ENCODE results near the gene HIP1.

The HIP1 gene

DNA sequence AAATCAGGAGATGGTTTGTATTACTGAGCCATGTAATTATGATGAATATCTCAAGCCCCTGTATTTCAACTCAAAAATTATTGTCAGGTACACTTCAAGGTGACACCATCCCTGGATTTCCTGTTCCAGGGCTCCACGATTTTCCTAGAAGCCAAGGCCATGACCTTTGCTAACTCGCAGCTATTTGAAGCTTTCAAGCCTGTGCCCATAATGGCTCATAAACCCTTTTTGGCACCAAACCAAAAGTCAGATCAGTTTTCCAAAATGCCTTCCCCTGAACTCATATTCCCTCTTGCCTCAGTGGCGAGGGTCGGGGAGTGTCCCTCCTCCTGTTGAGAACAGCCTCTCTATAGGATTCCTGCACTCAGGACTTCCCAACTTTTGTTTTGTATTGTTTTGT is 70.8 kb downstream of the HIP1 start:
- DNase-seq = no peak

DNA sequence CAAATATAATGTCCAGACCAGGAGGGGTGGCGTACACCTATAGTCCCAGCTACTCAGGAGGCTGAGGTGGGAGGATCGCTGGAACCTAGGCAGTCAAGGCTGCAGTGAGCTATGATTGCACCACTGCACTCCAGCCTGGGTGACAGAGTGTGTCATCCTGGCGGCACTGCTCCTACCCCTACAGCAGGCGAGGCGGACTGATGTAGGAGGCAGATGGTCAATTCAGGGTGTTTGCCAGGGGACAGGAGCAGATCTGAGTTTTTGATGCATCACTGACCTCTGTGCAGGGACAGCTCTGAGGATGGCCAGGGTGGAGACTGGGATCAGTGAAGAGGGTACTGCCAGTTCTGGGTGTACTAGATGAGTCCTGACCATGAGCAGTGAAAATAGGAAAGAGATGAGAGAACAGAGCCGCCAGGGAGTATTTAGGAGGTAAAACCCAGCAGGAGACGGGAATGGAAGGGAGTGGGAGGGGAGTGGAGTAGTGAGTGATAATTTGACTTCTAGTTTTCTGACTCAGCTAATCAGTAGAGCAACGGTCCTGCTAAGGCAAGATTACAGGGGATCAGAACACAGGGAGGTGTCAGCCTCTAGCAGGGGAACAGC is 75.3 kb downstream of the HIP1 start:
- no peak for DNase-seq

DNA sequence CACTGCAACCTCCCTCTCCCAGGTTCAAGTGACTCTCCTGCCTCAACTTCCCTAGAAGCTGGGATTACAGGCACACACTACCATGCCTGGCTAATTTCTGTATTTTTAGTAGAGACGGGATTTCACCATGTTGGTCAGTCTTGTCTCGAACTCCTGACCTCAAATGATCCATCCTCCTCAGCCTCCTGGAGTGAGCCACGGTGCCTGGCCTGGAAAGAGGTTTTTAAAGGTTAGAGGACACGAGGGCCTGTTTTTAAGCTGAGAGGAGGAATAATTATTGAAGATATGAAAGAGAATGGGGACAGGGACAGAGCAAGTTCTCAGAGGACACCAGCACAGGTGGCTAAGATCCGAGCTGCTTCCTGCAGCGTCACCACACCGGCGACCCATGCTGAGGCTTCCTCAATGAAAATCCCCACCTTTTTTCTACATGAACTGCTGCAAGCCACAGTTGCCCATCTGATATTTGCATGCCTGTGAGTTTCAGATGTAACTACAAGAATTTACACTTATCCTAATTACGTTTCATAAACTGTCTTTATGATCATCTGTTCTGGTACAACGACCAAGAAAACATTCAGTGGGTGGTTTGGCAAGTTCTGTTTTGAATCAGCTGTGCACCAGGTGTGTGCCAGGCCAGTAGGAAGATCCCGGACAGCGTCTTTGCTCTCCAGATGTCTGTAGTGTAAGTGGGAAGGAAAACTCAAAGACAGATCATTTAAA is 76.0 kb downstream of the HIP1 start:
- DNase-seq = no peak

DNA sequence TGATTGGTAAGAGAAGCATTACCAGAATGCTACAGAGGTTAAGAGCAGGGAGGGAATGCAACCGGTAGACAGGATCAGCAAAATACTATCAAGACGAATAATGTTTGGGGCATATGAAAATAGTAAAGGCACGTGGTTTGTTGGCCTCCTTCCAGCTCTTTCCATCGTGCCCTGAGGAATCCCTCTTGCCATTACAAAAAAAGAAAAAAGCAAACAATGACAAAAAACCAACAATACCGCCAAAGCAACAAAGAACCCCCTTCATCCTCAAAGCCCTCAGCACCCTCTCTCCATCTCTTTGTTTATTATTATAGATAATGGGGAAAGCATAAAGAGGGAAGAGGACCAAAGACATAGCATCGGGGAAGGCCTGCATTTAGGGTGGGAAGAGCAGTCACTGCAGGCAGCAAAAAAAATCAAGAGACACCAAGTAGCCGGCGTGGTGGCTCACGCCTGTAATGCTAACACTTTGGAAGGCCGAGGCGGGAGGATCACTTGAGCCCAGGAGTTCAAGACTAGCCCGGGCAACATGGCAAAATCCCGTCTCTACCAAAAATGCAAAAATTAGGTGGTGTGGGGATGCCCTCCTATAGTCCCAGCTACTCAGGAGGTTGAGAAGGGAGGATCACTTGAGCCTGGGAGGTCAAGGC is 78.0 kb downstream of the HIP1 start:
- DNase-seq = no peak

DNA sequence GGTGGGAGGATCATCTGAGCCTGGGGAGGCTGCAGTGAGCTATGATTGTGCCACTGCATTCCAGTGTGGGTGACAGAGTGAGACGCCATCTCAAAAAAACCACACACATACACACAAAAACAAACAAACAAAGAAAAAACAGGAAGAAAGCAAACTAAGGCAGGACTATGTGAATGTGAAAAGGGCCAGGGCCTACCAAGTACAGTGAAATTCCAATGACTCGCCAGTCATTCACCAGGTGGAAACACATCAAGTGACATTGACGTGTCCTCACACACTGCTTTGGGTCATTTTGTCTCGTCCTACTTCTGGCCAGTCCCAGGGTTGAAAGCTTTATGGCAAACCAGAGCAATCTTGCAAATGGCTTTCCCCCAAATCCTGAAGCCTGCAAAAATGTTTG is 79.9 kb downstream of the HIP1 start:
- no peak for DNase-seq

DNA sequence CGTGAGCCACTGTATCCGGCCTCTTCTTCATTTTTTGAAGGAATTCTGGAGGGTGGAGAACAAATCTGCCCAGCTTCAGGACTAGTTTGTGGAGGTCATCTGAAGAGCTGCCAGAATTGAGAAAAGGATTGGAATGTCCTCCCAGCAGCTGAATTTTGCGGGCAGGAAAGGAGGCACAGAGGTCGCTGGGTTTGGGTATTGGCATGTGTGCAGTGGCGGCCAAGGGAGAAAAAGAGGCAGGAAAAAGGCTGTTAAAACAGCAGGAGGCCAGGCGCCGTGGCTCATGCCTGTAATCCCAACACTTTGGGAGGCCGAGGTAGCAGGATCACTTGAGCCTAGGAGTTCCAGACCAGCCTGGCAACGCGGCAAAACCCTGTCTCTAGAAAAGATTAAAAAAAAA is 80.4 kb downstream of the HIP1 start:
- no peak for DNase-seq

DNA sequence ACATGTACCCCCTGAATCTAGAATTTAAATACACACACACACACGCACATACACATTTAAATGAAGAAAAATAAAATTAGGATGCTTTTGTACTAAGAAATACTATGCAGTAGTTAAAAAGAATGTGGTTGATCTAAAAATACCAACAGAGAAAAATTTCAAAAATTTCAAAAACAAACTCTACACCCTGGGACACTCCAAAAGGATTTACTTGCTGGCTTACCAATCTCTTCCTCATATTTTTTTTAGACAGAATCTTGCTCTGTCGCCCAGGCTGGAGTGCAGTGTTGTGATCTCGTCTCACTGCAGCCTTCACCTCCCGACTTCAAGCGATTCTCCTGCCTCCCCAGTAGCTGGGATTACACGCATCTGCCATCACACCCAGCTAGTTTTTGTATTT is 80.9 kb downstream of the HIP1 start:
- no peak for DNase-seq

DNA sequence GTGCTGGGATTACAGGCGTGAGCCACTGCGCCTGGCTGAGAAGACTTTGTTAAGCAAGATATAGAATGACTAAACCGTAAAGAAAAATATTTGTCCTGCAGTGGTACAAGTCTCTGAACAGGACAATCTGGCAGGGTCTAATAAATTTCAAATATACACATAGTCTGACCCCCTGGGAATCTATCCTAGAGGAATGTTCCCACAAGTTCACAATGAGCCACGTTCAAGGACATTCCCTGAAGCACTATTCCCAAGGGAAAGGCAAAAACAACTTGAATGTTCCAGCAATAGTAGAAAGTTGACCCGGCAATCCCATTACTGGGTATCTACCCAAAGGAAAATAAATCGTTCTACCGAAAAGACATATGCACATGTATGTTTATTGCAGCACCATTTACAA is 82.0 kb downstream of the HIP1 start:
- no peak for DNase-seq

DNA sequence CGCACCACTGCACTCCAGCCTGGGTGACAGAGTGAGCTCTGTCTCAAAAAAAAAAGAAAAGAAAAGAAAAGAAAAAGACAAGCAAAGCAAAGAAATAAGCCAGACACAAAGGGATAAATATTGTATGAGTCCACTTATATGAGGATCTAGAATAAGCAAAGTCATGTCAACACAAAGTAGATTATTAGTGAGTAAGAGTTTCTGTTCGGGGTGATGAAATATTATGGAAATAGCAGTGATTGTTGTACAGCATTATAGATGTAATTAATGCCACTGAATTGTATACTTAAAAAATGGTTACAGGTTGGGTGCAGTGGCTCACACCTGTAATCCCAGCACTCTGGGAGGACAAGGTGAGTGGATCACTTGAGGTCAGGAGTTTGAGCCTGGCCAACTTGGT is 83.2 kb downstream of the HIP1 start:
- no peak for DNase-seq

DNA sequence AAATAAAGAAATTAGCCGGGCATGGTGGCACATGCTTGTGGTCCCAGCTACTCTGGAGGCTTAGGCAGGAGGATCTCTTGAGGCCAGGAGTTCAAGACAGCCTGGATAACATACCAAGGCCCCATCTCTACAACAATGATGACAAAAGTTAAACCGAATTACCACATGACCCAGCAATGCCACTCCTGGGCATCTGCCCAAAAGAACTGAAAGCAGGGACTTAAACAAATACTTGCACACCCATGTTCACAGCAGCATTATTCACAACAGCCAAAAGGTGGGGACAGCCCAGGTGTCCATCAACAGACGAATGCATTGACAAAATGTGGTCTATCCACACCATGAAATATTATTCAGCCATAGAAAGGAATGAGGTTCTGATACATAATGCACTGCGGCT is 83.9 kb downstream of the HIP1 start:
- no peak for DNase-seq

DNA sequence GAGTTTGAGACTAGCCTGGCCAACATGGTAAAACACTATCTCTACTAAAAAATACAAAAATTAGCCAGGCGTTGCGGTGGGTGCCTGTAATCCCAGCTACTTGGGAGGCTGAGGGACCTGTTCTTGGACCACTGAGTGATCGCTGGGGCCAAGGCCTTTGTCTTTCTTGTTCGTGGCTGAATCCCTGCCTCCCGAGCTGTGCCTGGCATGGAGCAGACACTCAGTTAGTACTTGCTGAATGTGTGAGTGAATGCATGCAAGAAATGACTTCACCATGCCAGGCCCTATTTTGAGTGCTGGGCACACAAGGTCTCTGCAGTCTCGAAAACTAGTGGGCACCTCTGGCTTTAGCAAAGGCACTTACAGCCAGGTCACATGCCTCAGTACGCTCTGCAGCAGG is 85.1 kb downstream of the HIP1 start:
- no peak for DNase-seq

DNA sequence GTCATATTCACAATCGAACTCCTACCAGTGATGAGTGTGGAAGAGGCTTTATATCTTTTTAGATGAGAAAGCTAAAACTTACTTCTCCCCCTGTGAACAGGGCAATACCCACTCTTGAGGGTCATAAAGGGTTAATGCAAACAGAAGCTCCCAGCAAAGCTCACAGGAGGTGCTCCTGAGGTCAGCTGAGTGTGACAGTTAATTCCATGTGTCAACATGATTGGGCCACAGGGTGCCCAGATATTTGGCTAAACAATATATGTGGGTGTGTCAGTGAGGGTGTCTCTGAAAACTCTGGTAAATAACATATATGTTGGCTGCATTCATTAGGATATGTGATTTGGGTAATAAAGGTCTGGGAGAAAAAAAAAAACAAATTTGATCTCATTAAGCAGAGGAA is 86.0 kb downstream of the HIP1 start:
- no peak for DNase-seq

DNA sequence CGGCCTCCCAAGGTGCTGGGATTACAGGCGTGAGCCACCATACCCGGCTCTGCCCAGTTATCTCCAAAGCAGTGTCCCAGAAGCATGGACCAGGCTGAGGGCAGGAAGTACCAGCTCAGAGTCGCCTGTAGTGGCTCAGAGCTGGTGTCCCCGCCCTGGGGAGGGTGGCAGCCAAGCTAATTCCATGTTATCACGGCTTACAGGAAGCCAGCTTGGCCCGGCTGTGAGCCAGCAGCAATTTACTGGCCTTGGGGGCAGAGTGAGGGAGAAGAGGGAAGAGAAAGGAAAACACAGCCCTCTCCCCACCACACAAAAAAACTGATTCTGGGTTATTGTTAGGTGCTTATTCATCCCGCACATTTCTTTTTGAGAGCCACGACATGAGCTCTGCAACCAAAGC is 88.1 kb downstream of the HIP1 start:
- no peak for DNase-seq

DNA sequence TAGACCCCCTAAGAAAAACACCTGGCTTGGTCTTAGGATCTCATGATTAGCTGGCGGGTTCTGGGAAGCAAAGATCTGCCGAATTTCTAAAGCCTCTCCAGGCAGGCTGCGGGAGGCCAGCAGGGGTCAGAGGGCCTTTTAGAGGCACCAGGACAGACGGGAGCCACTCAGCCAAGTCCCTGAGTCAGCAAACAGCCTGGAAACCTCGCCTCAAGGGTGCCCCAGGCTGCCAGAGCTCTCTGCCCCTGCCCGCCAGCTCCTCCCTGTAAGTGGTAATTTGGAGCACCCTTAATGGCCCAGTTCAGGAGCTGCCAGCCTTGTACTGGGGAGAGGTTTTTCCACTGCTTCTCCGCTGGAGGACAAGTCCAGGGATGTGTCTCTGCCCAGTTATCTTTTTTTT is 88.7 kb downstream of the HIP1 start:
- DNase-seq = no peak

DNA sequence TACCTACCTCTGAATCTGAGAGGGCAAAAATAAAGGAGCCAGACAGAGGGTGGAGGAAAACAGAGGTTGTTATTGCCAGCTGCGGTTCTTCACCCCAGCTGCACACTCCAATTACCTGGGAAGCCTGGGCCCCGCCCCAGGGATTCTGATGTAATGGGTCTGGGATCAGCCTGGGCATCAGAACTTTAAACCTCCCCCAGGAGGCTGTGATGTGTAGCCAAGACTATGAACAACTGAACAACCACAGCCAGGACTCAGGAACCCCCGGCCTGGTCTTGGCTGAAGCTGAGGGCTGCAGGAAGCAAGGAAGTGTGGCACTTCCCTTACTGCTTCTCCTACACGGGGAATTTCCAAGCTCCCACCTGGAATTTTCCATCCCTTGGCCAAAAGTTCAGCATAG is 89.3 kb downstream of the HIP1 start:
- DNase-seq = no peak

DNA sequence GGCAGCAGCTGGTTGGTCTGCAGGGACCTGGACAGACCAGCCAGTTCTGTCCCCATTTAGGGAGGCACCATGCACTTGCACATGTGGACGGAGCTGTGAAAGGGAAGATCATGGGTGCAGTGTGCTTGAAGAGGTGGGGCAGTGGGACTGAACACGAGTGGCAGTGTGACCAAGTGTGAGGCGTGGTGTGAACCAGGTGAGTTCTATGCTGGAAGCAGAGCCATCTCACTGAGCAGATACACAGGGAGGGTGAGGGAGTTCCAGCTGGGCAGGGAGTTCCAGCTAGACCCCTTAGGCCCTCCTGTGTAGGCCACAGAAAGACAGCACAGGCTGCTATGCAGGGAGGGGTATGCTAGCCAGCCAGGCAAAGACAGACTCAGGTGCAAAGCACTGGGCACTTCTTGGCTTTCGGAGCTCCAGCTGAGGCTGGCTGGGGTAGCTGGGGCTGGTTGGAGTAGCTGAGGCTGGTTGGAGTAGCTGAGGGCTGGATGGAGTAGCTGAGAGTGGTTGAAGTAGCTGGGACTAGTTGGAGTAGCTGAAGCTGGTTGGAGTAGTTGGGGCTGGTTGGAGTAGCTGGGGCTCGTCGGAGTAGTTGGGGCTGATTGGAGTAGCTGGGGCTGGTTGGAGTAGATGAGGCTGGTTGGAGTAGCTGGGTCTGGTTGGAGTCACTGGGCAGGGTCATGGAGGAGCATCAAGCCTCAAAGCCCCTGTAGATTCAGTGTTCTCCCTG is 90.9 kb downstream of the HIP1 start:
- DNase-seq = no peak

DNA sequence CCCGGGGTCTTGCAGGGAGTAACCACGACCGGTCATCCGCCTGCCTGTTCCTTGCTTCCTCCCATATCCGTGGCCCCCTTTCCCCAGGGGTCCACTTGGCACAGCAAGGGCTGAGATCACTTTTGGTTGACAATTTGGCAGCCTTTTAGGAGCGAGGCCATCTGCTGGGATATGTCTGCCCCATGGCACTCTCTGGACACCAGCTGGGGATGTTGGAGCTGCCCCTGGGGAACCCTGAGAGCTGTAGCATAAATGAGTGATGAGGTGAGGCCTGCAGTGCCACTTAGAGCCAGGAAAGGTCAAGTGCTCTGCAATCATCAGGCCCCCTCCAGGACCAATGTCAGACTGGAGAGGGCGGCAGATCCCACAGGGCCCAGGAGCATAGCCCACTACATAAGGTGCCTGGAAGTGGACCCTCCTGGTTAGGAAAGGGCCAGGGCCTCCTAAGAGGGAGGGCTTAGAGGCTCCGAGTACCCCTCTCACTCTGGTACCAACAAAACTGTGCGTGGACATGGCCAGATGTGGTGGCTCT is 92.1 kb downstream of the HIP1 start:
- no peak for DNase-seq

DNA sequence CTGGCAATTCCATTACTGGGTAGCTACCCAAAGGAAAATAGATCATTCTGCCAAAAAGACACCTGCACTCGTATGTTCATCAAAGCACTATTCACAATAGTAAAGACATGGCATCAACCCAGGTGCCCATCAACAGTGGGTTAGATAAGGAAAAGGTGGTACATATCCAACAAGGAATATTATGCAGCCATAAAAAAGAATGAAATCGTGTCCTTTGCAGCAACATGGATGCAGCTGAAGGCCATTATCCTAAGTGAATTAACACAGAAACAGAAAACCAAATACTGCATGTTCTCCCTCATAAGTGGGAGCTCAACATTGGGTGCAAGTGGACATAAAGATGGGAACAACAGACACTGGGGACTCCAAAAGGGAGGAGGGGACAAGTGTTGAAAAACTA is 93.2 kb downstream of the HIP1 start:
- DNase-seq = no peak

DNA sequence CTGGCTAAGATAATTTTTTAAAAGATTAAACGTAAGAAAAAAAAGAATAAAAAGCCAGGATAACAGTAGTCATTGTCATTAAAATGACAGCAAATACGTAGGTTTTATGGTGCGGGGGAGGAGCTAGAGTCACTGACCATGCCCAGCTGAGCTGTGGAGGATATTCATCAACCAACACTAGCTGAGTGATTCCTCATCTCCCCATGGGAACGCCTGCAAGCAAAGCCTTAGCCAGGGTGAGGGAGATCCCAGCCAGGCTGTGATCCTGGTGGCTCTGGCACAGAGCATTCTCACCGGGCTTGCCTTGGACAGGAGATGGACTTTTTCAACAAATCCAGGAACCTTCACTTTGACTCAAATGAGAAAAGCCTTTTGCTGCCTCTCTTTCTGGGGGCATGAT is 94.2 kb downstream of the HIP1 start:
- DNase-seq = no peak

DNA sequence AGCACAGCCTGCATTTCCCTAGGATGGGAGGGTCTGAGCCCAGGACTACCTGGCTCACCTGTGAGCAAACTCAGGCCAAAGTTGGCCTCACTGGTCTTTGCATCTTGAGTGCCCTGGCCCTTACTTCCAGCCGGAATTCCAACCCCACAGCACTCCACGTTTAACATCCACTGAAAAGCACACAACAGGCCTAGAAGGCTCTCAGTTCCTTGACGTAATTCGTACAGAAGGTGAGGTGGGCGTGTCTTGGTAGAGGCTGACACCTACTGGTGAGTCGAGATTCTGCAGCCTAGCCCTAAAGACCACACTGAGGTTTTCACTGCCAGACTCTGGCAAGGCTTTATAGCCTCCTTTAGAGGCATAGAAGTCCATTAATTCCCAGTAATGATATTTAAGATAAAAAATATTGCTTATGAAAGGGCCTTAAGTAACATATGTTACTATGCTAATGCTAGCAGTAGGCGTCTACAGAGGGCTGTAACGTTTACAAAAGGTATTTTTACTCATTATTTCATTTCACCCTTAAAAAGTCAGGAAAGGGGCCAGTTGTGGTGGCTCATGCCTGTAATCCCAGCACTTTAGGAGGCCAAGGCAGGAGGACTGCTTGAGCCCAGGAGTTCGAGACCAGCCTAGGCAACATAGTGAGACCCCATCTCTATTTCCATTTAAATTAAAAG is 95.8 kb downstream of the HIP1 start:
- no peak for DNase-seq

DNA sequence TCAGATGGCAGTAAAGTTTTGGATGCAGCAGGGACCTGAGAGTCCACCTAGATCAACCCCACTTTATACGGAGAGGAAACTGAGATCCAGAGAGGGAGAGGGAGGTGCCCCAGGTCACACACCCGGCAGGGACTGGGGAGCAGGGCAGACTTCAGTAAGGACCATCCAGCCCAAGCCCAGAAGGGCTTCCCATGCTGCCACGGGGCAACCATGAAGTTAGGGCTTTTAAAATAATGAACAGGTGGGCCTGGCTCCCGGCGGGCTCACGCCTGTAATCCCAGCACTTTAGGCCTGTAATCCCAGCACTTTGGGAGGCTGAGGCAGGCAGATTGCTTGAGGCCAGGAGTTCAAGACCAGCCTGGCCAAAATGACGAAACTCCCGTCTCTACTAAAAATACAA is 98.5 kb downstream of the HIP1 start:
- no peak for DNase-seq

DNA sequence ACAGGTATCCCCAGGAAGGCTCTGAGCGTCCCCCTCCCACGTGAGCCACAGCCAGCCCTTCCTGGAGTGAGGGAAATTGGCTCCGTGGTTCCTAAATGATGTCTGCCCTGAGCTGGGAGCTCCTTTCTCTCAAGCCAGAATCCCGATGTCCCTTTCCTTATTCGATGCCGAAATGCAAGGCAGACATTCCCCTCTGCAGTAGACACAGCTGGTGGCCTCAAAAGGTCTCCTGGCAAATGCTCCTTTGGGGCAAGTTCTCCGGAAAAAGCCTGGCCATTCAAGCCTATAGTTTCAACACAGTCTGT is 98.9 kb downstream of the HIP1 start:
- no peak for DNase-seq
